ENCODE results near the gene MAP1B. TPM values are rescaled to one million over a fixed set of nuclear protein-coding genes. Genes with fewer than 3 reads are reported as not detected.

The MAP1B gene
- polyA plus RNA-seq, 1 donor (not counting 4 experiments of a cell fraction or from before 2014, with no cell fraction given), result 3.3 TPM

DNA sequence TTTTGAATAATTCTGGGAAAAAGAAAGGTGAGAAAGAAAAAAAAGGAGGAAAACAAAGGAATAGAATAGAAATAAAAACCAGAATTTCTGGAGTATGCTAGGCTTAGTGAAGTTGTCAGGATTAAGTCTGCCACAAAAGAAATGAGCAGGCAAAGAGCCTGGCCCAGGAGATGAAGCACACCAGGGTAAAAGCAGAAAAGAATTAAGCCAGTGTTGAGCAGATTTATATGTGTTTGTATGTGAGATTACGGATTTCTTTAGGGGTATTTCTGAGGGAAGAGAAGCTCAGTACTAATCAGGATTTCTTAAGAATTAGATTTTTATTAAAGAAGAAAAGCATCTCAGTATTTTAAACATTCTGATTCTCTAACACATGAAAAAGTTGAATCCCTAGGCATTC is 138.3 kb downstream of the MAP1B start:
- dilution Hi-C loops (cut with MboI; ENCODE audit: extremely low pct_ligation_motif_present, low sequenced_read_pairs), result no loop called here
- H3K27ac ChIP-seq (ENCODE audit: control insufficient read depth, insufficient read depth, low read length), result no peak overlapping the region
- H3K4me2 ChIP-seq (ENCODE audit: control insufficient read depth, extremely low read depth, insufficient read depth, low read depth, low read length), result no peak overlapping the region
- H3K9ac ChIP-seq (ENCODE audit: control insufficient read depth, extremely low read depth, insufficient read depth, low read length), result no peak overlapping the region
- no peaks in the 10 kb centered on the region for H4K20me1 ChIP-seq (ENCODE audit: control insufficient read depth, extremely low read depth, insufficient read depth, low read length)
- no peaks in the 10 kb centered on the region for H3K9me1 ChIP-seq (ENCODE audit: control insufficient read depth, extremely low read depth, insufficient read depth, low read length)
- H3K27me3 ChIP-seq (ENCODE audit: control insufficient read depth, extremely low read depth, insufficient read depth, low read length), result no peaks in the 10 kb centered on the region
- TF ChIP-seq, protein P1, sequence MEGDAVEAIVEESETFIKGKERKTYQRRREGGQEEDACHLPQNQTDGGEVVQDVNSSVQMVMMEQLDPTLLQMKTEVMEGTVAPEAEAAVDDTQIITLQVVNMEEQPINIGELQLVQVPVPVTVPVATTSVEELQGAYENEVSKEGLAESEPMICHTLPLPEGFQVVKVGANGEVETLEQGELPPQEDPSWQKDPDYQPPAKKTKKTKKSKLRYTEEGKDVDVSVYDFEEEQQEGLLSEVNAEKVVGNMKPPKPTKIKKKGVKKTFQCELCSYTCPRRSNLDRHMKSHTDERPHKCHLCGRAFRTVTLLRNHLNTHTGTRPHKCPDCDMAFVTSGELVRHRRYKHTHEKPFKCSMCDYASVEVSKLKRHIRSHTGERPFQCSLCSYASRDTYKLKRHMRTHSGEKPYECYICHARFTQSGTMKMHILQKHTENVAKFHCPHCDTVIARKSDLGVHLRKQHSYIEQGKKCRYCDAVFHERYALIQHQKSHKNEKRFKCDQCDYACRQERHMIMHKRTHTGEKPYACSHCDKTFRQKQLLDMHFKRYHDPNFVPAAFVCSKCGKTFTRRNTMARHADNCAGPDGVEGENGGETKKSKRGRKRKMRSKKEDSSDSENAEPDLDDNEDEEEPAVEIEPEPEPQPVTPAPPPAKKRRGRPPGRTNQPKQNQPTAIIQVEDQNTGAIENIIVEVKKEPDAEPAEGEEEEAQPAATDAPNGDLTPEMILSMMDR (optimal IDR thresholded peaks at IDR 0.05 in 1 of 3, IDR thresholded peaks at IDR 0.05 in 1 of 3, conservative IDR thresholded peaks at IDR 0.05 in 1 of 3; ENCODE audit: extremely low read depth in 1 of 3, insufficient read depth in 2 of 3, low read length in 3 of 3), result no peak
- no peak for TF ChIP-seq EZH2 (IDR thresholded peaks at IDR 0.05; ENCODE audit: low read length)
- peaks cover 12% of the 10 kb centered on the region for H3K79me2 ChIP-seq (ENCODE audit: control insufficient read depth, insufficient read depth, low read length)
- no peak for DNase-seq (ENCODE audit: low read depth, low spot score)
- H3K36me3 ChIP-seq (ENCODE audit: control insufficient read depth in 2 of 2, extremely low read depth in 1 of 2, insufficient read depth in 2 of 2, low read length in 2 of 2), result no peaks in the 10 kb centered on the region
- H3K9me3 ChIP-seq (ENCODE audit: control insufficient read depth, low read depth, low read length), result no peaks in the 10 kb centered on the region
- H3K4me3 ChIP-seq (ENCODE audit: control insufficient read depth in 2 of 3, extremely low read depth in 1 of 3, insufficient read depth in 2 of 3, low read depth in 1 of 3, low read length in 3 of 3), result no peak overlapping the region
- no peak for FAIRE-seq
- H3K4me1 ChIP-seq (ENCODE audit: control insufficient read depth, extremely low read depth, insufficient read depth, low read length), result peaks cover 14% of the 10 kb centered on the region
- no peak overlapping the region for H2AFZ ChIP-seq (ENCODE audit: control insufficient read depth, low read length)

GRCh38 chr5:72245951-72246532 is 138.8 kb downstream of the MAP1B start:
- Histone ChIP-seq H3K4me3 (ENCODE audit: control insufficient read depth in 2 of 3, extremely low read depth in 1 of 3, insufficient read depth in 2 of 3, low read depth in 1 of 3, low read length in 3 of 3) (no peak overlapping the region), H3K9me3 (ENCODE audit: control insufficient read depth, low read depth, low read length) (no peaks in the 10 kb centered on the region), H3K27ac (ENCODE audit: control insufficient read depth, insufficient read depth, low read length) (no peak overlapping the region), H3K36me3 (ENCODE audit: control insufficient read depth in 2 of 2, extremely low read depth in 1 of 2, insufficient read depth in 2 of 2, low read length in 2 of 2) (no peaks in the 10 kb centered on the region), H3K4me2 (ENCODE audit: control insufficient read depth, extremely low read depth, insufficient read depth, low read depth, low read length) (no peak overlapping the region), H4K20me1 (ENCODE audit: control insufficient read depth, extremely low read depth, insufficient read depth, low read length) (no peaks in the 10 kb centered on the region), H3K27me3 (ENCODE audit: control insufficient read depth, extremely low read depth, insufficient read depth, low read length) (no peaks in the 10 kb centered on the region), H3K4me1 (ENCODE audit: control insufficient read depth, extremely low read depth, insufficient read depth, low read length) (peaks cover 14% of the 10 kb centered on the region), H3K9ac (ENCODE audit: control insufficient read depth, extremely low read depth, insufficient read depth, low read length) (no peak overlapping the region), H2AFZ (ENCODE audit: control insufficient read depth, low read length) (no peak overlapping the region), H3K9me1 (ENCODE audit: control insufficient read depth, extremely low read depth, insufficient read depth, low read length) (no peaks in the 10 kb centered on the region), H3K79me2 (ENCODE audit: control insufficient read depth, insufficient read depth, low read length) (peaks cover 12% of the 10 kb centered on the region)
- TF ChIP-seq, protein P1 (optimal IDR thresholded peaks at IDR 0.05 in 1 of 3, IDR thresholded peaks at IDR 0.05 in 1 of 3, conservative IDR thresholded peaks at IDR 0.05 in 1 of 3; ENCODE audit: extremely low read depth in 1 of 3, insufficient read depth in 2 of 3, low read length in 3 of 3), result peak in 1 of 3 experiments; percentile 37
- no peak for TF ChIP-seq EZH2 (IDR thresholded peaks at IDR 0.05; ENCODE audit: low read length)
- no peak for DNase-seq (ENCODE audit: low read depth, low spot score)
- dilution Hi-C loops (cut with MboI; ENCODE audit: extremely low pct_ligation_motif_present, low sequenced_read_pairs), result no loop called here
- FAIRE-seq, result peak; percentile 76
